HUDEP-2 (cell line): ENCODE results near the gene POFUT2.

Experiments
- DNase-seq, 76 experiments: peaks; one replicate each; lab custom pipeline; 2025; ENCODE audit not compliant: unreplicated experiment in 76 of 76; lab: John Stamatoyannopoulos, UW

Gene POFUT2

GRCh38 chr21:45265721-45266517 is 21.8 kb downstream of the POFUT2 start:
- DNase-seq, result no peak

GRCh38 chr21:45264912-45265515 is 22.7 kb downstream of the POFUT2 start:
- DNase-seq, result no peak

- no peak for DNase-seq
Observed at GRCh38 chr21:45264146-45264911, 23.4 kb downstream of the POFUT2 start.

- DNase-seq, result no peak
Observed at GRCh38 chr21:45263534-45263933, 24.2 kb downstream of the POFUT2 start.

GRCh38 chr21:45262616-45263015 is 25.1 kb downstream of the POFUT2 start:
- DNase-seq, result no peak

- DNase-seq, result no peak
Observed at GRCh38 chr21:45262041-45262581, 25.6 kb downstream of the POFUT2 start.

- no peak for DNase-seq
Observed at GRCh38 chr21:45261093-45261492, 26.6 kb downstream of the POFUT2 start.

- no peak for DNase-seq
Observed at GRCh38 chr21:45260191-45260825, 27.4 kb downstream of the POFUT2 start.

- peak in 2 of 76 experiments; percentile 8 for DNase-seq
Observed at GRCh38 chr21:45259206-45259840, 28.4 kb downstream of the POFUT2 start.

GRCh38 chr21:45258466-45258865 is 29.2 kb downstream of the POFUT2 start:
- no peak for DNase-seq

- DNase-seq, result no peak
Observed at GRCh38 chr21:45257673-45258341, 29.9 kb downstream of the POFUT2 start.

- DNase-seq, result peak in 72 of 76 experiments; percentile 42 to 93 (median 78)
Observed at GRCh38 chr21:45256912-45257672, 30.6 kb downstream of the POFUT2 start.

GRCh38 chr21:45256021-45256911 is 31.4 kb downstream of the POFUT2 start:
- DNase-seq, result peak in 2 of 76 experiments; percentile 23 to 44

GRCh38 chr21:45255381-45256020 is 32.2 kb downstream of the POFUT2 start:
- peak in 4 of 76 experiments; percentile 16 to 43 (median 26) for DNase-seq

GRCh38 chr21:45254460-45254930 is 33.2 kb downstream of the POFUT2 start:
- no peak for DNase-seq

- DNase-seq, result no peak
Observed at GRCh38 chr21:45253633-45254459, 33.8 kb downstream of the POFUT2 start.
